HEK293T (cell line): ENCODE measurements around the gene SELENOO.

Source experiments
- CTCF ChIA-PET: fragments of 350-600 bp; formaldehyde crosslinking; extraction: SDS; loops from one replicate; lab custom pipeline; 2021; ENCODE audit warnings: antibody characterized with exemption, inconsistent platforms; lab: Yijun Ruan, JAX
- POLR2A ChIA-PET: fragments of 350-600 bp; formaldehyde crosslinking; extraction: SDS; loops from one replicate; lab custom pipeline; 2020; ENCODE audit warnings: antibody characterized with exemption, inconsistent platforms; lab: Yijun Ruan, JAX
- DNase-seq: peaks from one replicate; pipeline ENCODE4 v3.0.0; 2012; ENCODE audit warnings: mixed read lengths; ENCODE audit errors: extremely low spot score
- ARNT ChIP-seq: fragments of 450-650 bp; IDR thresholded peaks from 2 replicates; pipeline ENCODE4 v1.6.1; 2017; ENCODE audit warnings: mild to moderate bottlenecking
- BHLHE40 ChIP-seq: fragments of 450-650 bp; IDR thresholded peaks from 2 replicates; pipeline ENCODE4 v1.6.1; 2016; ENCODE audit warnings: mild to moderate bottlenecking, moderate library complexity, borderline replicate concordance
- CTBP1 ChIP-seq: fragments of 450-650 bp; IDR thresholded peaks from 2 replicates; pipeline ENCODE4 v1.6.1; 2016; ENCODE audit warnings: borderline replicate concordance
- ELF4 ChIP-seq: fragments of 450-650 bp; IDR thresholded peaks from 2 replicates; pipeline ENCODE4 v1.6.1; 2017; ENCODE audit warnings: antibody characterized with exemption
- FOXA1 ChIP-seq: fragments of 450-650 bp; IDR thresholded peaks from 2 replicates; pipeline ENCODE4 v1.6.1; 2016; ENCODE audit warnings: mild to moderate bottlenecking
- FOXK2 ChIP-seq: fragments of 450-650 bp; IDR thresholded peaks from 2 replicates; pipeline ENCODE4 v1.6.1; 2016; ENCODE audit warnings: mild to moderate bottlenecking
- FOXM1 ChIP-seq: fragments of 450-650 bp; IDR thresholded peaks from 2 replicates; pipeline ENCODE4 v1.6.1; 2017; ENCODE audit warnings: mild to moderate bottlenecking, borderline replicate concordance
- HDGF ChIP-seq: fragments of 450-650 bp; IDR thresholded peaks from 2 replicates; pipeline ENCODE4 v1.6.1; 2017; ENCODE audit warnings: antibody characterized with exemption, borderline replicate concordance
- L3MBTL2 ChIP-seq: fragments of 450-650 bp; conservative IDR thresholded peaks from 2 replicates; pipeline ENCODE4 v1.6.1; 2016; ENCODE audit warnings: mild to moderate bottlenecking
- LEF1 ChIP-seq: fragments of 450-650 bp; IDR thresholded peaks from 2 replicates; pipeline ENCODE4 v1.6.1; 2017; ENCODE audit warnings: mild to moderate bottlenecking, borderline replicate concordance
- NFRKB ChIP-seq: fragments of 450-650 bp; IDR thresholded peaks from 2 replicates; pipeline ENCODE4 v1.6.1; 2016; ENCODE audit warnings: mild to moderate bottlenecking, moderate library complexity
- SP1 ChIP-seq: fragments of 450-650 bp; IDR thresholded peaks from 2 replicates; pipeline ENCODE4 v1.6.1; 2017
- SUZ12 ChIP-seq: fragments of 450-650 bp; IDR thresholded peaks from 2 replicates; pipeline ENCODE4 v1.6.1; 2016; ENCODE audit warnings: mild to moderate bottlenecking
- TARDBP ChIP-seq: fragments of 450-650 bp; IDR thresholded peaks from 2 replicates; pipeline ENCODE4 v1.6.1; 2016
- ZNF384 ChIP-seq: fragments of 450-650 bp; IDR thresholded peaks from 2 replicates; pipeline ENCODE4 v1.6.1; 2016
- TF ChIP-seq, protein P1 (sequence below): fragments of 450-650 bp; IDR thresholded peaks from 2 replicates; pipeline ENCODE4 v1.6.1; 2016

The SELENOO gene

GRCh38 chr22:50249341-50250248 is 48.8 kb downstream of the SELENOO start:
- CTCF ChIA-PET: no interaction called here
- POLR2A ChIA-PET: interaction anchor here (1.5 kb wide), 1 partner anchor 18 kb away, joined by 4 read pairs; no protein-coding TSS in a partner anchor
- no peak for DNase-seq
- TF ChIP-seq FOXK2 (no peak), HDGF (no peak), ELF4 (no peak), SUZ12 (no peak), CTBP1 (no peak)
- TF ChIP-seq, protein P1, sequence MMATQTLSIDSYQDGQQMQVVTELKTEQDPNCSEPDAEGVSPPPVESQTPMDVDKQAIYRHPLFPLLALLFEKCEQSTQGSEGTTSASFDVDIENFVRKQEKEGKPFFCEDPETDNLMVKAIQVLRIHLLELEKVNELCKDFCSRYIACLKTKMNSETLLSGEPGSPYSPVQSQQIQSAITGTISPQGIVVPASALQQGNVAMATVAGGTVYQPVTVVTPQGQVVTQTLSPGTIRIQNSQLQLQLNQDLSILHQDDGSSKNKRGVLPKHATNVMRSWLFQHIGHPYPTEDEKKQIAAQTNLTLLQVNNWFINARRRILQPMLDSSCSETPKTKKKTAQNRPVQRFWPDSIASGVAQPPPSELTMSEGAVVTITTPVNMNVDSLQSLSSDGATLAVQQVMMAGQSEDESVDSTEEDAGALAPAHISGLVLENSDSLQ: no peak

- TF ChIP-seq CTBP1 (no peak), FOXA1 (no peak), FOXM1 (no peak), ELF4 (no peak), FOXK2 (no peak)
- POLR2A ChIA-PET: interaction anchor here (0.6 to 1.9 kb wide), 2 partner anchors 11 to 481 kb away, joined by 3 to 13 read pairs; partner anchors contain the start of gene MAPK12
- no peak for DNase-seq
- CTCF ChIA-PET: interaction anchor here (1.3 kb wide), 1 partner anchor 14 kb away, joined by 3 read pairs; no protein-coding TSS in a partner anchor
Measured at GRCh38 chr22:50250249-50250554, 49.4 kb downstream of the SELENOO start.

- peak; percentile 75 for DNase-seq
- ChIA-PET CTCF (interaction anchor here (0.6 to 2.0 kb wide), 3 partner anchors 13 to 56 kb away, joined by 3 to 6 read pairs (median 3); partner anchors contain the start of gene PLXNB2), POLR2A (interaction anchor here (0.6 to 1.9 kb wide), 9 partner anchors 8 to 482 kb away, joined by 3 to 13 read pairs (median 4); partner anchors contain the start of genes LMF2, MAPK12, NCAPH2 and SCO2)
- TF ChIP-seq FOXK2: no peak
- TF ChIP-seq L3MBTL2: peak; percentile 40; the same call in 1 of the 2 replicates
Measured at GRCh38 chr22:50250555-50251476, 50.0 kb downstream of the SELENOO start, which contains the start of gene HDAC10. TSS of gene HDAC10 (minus strand) at chr22:50251265. CDS start at chr22:50251032, 233 bp downstream.

DNA sequence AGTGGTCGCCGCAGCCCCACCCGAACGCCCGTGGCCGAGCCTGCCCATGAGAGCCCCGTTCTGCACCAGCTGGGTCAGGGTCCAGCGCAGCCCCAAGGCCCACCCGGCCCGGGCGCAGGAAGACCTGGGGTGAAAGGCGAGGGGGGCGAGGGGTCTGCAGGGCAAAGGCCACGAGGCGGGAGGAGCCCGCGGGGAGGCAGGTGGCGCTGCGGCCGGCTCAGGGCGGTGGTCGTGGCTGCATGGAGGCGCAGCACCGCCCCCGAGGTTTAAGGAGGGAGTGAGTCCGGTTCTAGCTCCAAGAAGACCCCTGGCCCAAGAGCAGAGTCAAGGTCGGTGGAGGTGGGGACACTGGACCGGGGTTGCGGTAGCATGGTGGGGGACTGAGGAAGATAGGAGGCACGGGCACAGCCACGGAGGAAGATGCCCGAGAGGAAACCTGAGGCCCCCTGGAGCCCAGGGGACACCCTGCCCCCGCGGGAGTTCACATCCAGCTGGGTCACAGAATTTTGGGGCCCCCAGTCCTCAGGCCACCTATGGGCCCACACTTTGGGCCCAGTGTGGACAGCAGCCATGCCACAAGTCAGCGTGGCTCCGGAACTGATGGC is 50.8 kb downstream of the SELENOO start:
- ChIA-PET CTCF (interaction anchor here (0.6 to 2.0 kb wide), 4 partner anchors 13 to 75 kb away, joined by 3 to 6 read pairs (median 3); partner anchors contain the start of gene PLXNB2), POLR2A (interaction anchor here (0.6 to 1.9 kb wide), 8 partner anchors 9 to 274 kb away, joined by 3 to 13 read pairs (median 4); partner anchors contain the start of genes LMF2, MAPK12, NCAPH2 and SCO2)
- DNase-seq: no peak
- TF ChIP-seq SUZ12: no peak
- TF ChIP-seq LEF1: no peak
- no peak for TF ChIP-seq BHLHE40
- TF ChIP-seq ARNT: no peak
- no peak for TF ChIP-seq HDGF
- TF ChIP-seq SP1: no peak
- TF ChIP-seq FOXA1: no peak
- TF ChIP-seq NFRKB: no peak
- TF ChIP-seq, protein P1: no peak
- TF ChIP-seq L3MBTL2: no peak
- TF ChIP-seq ZNF384: no peak
- no peak for TF ChIP-seq FOXM1
- no peak for TF ChIP-seq CTBP1
- TF ChIP-seq ELF4: no peak
- no peak for TF ChIP-seq TARDBP
- TF ChIP-seq FOXK2: no peak

- no peak for TF ChIP-seq TARDBP
- no peak for TF ChIP-seq ARNT
- TF ChIP-seq FOXM1: no peak
- TF ChIP-seq CTBP1: no peak
- TF ChIP-seq SP1: no peak
- TF ChIP-seq FOXA1: no peak
- TF ChIP-seq NFRKB: no peak
- TF ChIP-seq, protein P1: no peak
- TF ChIP-seq ELF4: no peak
- TF ChIP-seq LEF1: no peak
- TF ChIP-seq BHLHE40: no peak
- no peak for TF ChIP-seq ZNF384
- no peak for TF ChIP-seq HDGF
- CTCF ChIA-PET: interaction anchor here (0.6 to 2.0 kb wide), 8 partner anchors 9 to 368 kb away, joined by 3 to 7 read pairs (median 4); partner anchors contain the start of genes MAPK12 and PLXNB2
- POLR2A ChIA-PET: interaction anchor here (0.6 to 1.9 kb wide), 8 partner anchors 8 to 80 kb away, joined by 3 to 13 read pairs (median 4); partner anchors contain the start of gene MAPK12
- DNase-seq: peak; percentile 54
Measured at GRCh38 chr22:50252082-50253045, 51.6 kb downstream of the SELENOO start.
